ENCODE results near the gene GRIK3.

DNA sequence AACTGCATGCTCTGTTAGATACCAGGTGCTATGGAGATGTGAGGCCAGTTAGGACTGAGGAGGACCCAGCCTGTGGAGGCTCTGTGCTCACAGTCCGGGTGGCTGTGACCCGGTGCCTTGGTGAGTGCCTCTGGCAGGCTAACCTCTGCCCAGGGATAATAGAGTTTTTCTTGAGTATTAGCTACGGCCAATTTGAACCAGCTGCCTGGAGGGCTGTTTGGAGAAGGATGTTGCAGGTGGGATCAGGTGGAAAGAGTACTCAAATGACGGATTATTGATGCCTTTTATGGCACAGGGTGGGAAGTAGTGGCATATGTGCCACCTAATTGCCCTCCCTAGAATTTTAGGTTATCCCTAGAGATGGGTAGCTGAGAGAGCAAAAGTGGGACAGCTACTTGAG is 182.7 kb downstream of the GRIK3 start:
- TF ChIP-seq, protein P1, sequence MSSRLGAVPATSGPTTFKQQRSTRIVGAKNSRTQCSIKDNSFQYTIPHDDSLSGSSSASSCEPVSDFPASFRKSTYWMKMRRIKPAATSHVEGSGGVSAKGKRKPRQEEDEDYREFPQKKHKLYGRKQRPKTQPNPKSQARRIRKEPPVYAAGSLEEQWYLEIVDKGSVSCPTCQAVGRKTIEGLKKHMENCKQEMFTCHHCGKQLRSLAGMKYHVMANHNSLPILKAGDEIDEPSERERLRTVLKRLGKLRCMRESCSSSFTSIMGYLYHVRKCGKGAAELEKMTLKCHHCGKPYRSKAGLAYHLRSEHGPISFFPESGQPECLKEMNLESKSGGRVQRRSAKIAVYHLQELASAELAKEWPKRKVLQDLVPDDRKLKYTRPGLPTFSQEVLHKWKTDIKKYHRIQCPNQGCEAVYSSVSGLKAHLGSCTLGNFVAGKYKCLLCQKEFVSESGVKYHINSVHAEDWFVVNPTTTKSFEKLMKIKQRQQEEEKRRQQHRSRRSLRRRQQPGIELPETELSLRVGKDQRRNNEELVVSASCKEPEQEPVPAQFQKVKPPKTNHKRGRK (CRISPR knock-in tag; IDR thresholded peaks at IDR 0.05; ENCODE audit: borderline replicate concordance), result no peak
- TF ChIP-seq, protein P2, sequence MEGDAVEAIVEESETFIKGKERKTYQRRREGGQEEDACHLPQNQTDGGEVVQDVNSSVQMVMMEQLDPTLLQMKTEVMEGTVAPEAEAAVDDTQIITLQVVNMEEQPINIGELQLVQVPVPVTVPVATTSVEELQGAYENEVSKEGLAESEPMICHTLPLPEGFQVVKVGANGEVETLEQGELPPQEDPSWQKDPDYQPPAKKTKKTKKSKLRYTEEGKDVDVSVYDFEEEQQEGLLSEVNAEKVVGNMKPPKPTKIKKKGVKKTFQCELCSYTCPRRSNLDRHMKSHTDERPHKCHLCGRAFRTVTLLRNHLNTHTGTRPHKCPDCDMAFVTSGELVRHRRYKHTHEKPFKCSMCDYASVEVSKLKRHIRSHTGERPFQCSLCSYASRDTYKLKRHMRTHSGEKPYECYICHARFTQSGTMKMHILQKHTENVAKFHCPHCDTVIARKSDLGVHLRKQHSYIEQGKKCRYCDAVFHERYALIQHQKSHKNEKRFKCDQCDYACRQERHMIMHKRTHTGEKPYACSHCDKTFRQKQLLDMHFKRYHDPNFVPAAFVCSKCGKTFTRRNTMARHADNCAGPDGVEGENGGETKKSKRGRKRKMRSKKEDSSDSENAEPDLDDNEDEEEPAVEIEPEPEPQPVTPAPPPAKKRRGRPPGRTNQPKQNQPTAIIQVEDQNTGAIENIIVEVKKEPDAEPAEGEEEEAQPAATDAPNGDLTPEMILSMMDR (IDR thresholded peaks at IDR 0.05), result no peak
- TF ChIP-seq CREB1 (CRISPR knock-in tag; IDR thresholded peaks at IDR 0.05) (no peak), ZNF263 (CRISPR knock-in tag; IDR thresholded peaks at IDR 0.05; ENCODE audit: low read depth) (no peak)
- TF ChIP-seq, protein P3, sequence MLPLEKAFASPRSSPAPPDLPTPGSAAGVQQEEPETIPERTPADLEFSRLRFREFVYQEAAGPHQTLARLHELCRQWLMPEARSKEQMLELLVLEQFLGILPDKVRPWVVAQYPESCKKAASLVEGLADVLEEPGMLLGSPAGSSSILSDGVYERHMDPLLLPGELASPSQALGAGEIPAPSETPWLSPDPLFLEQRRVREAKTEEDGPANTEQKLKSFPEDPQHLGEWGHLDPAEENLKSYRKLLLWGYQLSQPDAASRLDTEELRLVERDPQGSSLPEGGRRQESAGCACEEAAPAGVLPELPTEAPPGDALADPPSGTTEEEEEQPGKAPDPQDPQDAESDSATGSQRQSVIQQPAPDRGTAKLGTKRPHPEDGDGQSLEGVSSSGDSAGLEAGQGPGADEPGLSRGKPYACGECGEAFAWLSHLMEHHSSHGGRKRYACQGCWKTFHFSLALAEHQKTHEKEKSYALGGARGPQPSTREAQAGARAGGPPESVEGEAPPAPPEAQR (CRISPR knock-in tag; IDR thresholded peaks at IDR 0.05), result no peak

All from WTC11 (cell line).